Adrenal gland (tissue), 5 donors: ENCODE measurements around the gene VAC14.

Experiments
- CTCF ChIP-seq, 6 experiments: fragments of 450-650 bp in 4 of 6; fragments of 200-600 bp in 2 of 6; sonication (generic) in 1 of 6; IDR thresholded peaks; 1 replicate in 5 of 6; 2 replicates in 1 of 6; pipeline versions ENCODE4 v1.5.1 to v1.8.0; 2016 to 2021; ENCODE audit warnings: antibody characterized with exemption in 6 of 6, mild to moderate bottlenecking in 2 of 6, moderate library complexity in 1 of 6
- POLR2A ChIP-seq, 2 donors: fragments of 450-650 bp; IDR thresholded peaks; one replicate each; pipeline ENCODE4 v1.6.1; 2017; ENCODE audit warnings: antibody characterized with exemption in 2 of 2, mild to moderate bottlenecking in 2 of 2, moderate library complexity in 1 of 2
- donor health status: DM: no; HTN: no; CAD: no.

DNA sequence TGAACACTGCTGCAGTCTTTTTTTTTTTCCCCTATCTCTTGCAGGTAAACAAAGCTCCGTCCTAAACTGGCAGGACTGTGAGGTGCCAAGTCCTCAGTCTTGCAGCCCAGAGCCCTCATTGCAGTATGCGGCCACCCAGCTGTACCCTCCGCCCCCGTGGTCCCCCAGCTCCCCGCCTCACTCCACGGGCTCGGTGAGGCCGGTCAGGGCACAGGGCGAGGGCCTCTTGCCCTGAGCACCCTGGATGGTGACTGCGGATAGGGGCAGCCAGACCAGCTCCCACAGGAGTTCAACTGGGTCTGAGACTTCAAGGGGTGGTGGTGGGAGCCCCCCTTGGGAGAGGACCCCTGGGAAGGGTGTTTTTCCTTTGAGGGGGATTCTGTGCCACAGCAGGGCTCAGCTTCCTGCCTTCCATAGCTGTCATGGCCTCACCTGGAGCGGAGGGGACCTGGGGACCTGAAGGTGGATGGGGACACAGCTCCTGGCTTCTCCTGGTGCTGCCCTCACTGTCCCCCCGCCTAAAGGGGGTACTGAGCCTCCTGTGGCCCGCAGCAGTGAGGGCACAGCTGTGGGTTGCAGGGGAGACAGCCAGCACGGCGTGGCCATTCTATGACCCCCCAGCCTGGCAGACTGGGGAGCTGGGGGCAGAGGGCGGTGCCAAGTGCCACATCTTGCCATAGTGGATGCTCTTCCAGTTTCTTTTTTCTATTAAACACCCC is 140.8 kb downstream of the VAC14 start:
- TF ChIP-seq CTCF (IDR thresholded peaks at IDR 0.05), result no peak
- TF ChIP-seq POLR2A (IDR thresholded peaks at IDR 0.05), result no peak
